Measurements from ENCODE around the gene ZNRD2.
"Not testable (repeated sequence)": the region's sequence is repeated elsewhere in the genome, so short reads cannot be mapped to it uniquely, and the experiment has no call there.

The ZNRD2 gene

DNA sequence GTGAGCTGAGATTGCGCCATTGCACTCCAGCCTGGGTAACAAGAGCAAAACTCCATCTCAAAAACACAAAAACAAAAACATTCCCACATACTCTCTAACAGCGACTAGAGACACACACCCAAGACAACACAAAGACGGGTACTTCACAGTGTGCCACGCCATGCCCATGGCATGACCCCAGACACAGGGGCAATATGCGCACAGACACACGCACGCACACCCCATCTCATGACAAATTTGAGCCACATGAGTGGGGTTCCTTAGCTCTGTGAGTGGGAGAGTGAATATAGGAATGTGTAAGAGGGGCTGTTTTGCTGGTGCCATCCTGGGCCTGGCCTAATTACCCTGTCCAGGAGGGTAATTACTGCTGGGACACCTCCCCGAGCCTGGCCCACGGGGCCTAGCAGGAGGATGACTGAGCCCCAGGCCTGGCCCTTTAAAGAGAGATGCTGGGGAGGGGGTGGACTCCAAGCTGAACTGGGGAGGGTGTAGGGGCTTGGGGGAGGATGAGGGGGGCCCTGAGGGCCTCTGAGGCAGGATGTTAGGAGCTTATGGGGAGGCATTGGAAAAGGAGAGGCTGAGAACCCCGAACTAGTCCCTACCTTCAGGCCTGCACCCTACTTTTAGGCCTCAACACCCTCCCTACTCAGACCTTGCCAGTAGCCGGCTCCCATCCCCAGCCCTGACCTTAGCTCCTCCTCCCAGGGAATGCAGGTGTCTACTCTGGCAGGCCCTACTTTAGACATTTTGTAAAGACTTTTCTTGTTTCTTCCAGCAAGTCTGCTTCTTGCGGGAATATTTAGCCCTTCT is 13.6 kb upstream of the ZNRD2 start:
- DNase-seq: no peak

DNA sequence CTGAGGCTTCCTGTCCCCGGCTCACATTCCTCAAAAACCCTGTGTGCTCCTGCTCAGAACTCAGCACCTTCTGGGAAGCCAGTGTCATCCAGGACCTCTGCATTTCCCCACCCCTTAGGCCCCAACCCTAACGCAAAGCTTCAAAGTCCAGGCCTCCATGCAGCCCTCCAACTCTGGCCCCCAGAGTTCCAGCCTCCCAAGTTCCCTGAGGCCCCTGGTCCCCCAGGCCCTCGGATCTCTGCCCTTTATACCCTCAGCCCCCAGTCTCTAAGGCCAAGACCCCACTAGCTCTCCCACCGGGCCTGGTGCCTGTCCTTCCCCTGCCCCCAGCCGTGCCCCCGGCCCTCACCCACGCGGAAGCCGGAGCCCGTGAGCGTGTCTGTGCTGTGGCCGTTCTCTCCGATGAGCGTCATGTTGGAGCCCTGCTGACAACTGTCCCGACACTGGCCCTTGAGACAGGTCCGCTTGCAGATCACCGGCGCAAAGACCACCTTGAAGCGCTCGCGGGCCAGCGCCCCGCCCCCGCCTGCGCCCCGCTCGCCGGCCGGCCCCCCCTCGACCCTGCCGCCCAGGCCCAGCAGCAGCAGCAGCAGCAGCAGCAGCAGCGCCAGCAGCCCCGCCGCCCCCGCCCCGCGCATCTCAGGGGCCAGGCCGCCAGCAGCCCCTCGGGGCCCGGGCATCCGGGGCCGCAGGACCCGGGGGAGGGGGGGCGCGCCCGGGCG is 12.8 kb upstream of the ZNRD2 start:
- no peak for DNase-seq

DNA sequence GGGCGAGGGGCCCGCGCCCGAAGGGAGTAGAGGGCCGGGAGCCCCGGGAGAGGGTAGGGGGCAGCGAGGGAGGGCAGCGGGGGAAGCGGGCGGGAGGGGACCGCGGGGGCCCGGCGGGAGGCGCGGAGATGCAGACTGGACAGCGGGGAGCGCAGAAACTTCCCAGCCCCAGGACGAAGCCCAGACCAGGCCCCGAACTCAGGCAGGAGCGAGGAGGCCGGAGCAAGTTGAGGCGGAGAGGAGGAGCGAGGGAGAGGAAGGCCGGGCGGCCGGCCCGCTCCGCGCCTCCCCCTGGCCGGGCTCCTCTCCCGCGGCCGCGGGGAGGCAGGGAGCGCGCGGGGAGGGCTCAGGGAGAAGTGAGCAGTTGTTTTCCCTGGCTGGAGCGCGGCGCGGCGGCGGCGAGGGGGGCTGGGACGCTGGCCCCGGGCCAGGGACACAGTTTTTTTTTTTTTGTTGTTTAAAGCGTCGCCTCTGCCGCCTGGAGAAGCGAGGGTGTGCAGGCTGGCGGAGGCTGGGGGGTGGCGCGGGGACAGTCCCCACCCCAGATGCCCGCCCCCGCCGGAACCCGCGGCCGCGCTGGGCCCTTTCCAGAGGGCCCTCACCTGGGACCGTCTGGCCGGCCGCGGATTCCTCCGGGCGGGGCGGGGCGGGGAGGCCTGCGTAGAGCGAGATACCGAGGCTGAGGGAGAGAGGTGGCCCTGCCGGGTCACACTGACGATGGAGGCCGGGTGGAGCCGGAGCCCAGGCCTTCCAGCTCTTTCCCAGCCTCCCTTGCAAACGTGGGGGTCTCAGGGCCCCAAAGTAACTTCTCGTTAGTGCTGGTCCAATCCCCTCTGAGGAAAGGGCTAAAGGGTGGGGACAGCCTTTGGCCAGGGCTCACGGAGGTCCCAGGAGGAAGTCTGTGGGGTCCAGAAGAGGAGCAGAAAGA is 12.0 kb upstream of the ZNRD2 start, which contains the start of gene LTBP3:
LTBP3 (minus strand) TSS at position 358 of the 928 bp plus-strand sequence. CDS start 400 bp downstream, outside the sequence.
- DNase-seq: peak; percentile 89

DNA sequence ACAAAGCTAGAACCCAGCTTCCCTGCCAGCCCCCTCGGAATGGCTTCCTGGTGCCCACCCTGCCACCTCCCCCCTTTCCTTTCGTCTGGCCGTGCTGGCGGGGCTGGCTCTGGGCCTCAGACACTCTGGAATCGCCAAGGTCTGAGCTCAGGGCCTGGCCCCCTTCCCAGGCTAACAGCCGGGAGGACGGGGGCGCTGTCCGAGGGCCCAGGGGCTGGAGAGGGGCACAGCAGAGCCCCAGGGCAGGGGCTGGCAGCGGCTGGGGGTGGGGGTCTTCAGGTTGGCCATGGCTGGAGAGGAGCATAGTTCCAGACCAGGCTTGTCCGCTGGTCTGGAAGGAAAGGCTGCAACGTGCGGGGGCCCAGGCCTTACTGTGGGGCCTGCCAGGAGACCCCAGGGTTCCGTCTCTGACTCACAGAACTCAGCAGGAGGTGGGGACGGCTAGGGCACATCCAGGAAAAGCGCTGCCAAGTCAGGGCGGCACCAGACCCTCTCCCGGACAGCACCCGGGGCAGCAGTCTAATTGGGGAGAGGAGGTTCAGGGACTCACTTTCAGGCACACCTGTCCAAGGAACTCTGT is 11.3 kb upstream of the ZNRD2 start:
- DNase-seq: no peak

DNA sequence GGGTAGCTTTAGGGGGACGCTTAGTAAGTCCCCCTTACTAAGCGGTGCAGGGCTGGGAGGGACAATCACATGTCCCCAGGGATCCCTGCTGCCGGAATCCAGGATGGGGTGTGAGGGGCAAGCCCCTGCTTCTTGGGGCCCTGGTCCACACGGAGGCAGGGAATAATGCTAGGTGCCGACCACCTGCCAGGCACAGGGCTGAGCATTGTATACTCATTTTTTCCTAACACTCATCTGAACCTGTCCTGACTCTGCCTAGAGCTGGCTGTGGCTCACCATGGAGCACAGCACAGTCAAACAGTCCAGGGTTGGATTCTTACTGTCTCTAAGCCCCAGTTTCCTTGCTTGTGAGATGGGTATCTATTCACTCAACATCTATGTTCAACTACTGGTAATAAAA is 10.7 kb upstream of the ZNRD2 start:
- no peak for DNase-seq

DNA sequence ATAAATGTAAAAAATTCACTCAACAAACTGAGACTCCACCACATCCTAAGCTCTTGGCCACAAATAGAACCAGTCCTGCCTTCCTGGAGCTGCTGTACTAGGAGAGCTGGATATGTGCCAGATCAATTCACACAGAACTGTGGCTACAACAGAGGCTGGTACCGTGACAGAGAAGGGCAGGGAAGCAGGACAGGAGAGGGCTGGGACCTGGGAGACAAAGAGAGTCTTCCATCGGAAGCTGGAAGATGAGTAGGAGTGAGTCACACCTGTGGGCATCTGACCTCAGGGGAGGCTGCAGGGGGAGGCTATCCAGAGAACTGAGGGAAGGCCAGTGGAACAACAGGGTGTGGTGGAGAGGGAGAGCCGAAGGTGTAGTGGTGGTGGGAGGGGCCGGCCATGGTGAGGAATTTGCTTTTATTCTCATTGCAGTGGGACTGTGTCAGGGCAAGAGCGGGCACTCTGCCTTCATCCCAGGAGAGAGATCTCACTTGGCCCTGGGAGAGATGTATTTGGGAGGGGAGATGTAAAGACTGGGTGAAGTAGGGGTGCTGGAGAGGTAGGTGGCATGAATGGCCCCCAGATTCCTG is 10.2 kb upstream of the ZNRD2 start:
- peak; percentile 69 for DNase-seq

DNA sequence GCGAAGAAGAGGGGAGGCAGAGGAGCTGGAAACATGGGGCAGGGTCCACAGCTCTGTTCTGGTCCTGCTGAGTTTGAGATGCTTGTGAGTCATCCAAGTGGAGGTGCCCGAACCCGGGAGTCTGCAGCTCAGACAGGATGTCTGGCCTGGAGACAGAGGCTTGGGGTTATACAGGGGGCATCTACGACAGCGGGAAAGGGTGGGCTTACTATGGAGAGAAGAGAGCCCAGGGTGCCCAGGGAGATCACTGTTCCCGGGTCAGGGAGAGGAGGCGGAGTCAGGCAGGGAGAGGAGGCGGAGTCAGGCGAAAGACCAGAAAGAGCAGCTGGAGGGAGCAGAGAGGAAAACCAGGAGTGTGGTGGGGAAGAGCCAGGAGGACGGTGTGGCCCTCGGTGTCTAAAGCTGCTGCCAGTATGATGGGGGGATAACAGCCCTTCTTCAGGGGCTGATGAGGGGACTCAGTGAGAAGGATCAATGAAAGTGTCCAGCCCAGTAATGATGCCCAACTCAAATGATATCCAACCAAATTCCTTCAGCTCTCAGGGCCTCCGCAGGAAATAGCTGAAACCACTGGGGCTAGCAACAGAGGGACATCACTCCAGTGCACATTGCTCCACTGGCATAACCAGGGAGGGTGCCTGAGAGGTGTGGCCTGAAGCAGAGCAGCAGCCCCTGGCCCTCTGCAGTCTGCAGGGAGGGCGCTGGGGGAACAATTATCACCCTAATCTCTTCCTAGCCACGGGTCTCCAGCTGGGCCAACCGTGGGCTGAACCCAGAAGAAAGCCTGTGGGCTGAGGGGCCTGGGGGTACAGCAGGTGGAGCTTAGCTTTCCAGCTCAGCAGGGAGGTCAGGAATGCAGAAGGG is 9.5 kb upstream of the ZNRD2 start:
- peak; percentile 88 for DNase-seq

DNA sequence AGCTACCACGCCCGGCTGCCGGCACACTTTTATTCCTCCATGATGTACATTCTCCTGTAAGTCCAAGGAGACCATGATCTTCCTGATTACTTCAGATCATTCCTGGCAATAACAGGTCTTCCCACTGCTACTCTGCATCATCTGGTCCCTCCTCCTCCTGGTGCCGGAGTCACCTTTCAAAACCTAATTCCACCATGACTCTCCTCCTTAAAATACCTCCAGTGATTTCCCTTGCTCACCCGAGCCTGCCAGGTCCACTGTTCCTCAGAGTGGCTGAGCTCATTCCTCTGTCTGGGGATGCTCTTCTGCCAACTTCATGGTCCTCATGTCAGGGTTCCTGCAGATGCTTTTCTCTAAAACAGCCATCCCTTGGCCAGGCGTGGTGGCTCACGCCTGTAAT is 8.3 kb upstream of the ZNRD2 start:
- DNase-seq: no peak

DNA sequence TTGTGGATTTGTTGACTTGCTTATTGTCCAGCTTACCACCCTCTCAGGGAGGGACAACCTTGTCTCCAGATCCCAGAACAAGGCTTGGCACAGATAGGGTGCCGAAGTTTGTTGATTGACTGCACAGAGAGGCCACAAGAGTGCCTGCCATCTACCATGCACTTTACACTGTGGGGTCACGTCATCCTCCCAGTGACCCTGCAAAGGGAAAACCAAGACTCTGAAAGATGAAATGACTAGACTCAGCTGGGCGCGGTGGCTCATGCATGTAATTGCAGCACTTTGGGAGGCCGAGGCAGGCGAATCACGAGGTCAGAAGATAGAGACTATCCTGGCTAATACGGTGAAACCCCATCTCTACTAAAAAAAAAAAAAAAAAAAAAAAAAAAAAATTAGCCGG is 7.5 kb upstream of the ZNRD2 start:
- DNase-seq: no peak

DNA sequence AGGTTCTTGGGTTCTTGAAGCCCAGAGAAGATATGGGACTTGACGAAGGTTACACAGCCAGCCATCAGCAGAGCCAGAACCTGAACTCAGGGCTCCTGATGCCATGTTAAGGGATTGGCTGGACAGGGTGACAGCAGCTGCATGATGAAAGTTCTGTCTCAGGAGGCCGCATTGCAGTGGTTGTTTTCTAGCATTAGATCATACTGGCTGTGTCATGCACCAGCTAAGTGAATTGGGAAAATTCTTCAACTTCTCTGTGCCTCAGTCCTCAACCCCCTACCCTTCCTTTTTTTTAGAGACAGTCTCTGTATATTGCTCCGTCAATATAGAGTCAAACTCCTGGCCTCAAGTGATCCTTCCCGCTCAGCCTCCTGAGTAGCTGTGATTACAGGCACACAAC is 6.7 kb upstream of the ZNRD2 start:
- no peak for DNase-seq

DNA sequence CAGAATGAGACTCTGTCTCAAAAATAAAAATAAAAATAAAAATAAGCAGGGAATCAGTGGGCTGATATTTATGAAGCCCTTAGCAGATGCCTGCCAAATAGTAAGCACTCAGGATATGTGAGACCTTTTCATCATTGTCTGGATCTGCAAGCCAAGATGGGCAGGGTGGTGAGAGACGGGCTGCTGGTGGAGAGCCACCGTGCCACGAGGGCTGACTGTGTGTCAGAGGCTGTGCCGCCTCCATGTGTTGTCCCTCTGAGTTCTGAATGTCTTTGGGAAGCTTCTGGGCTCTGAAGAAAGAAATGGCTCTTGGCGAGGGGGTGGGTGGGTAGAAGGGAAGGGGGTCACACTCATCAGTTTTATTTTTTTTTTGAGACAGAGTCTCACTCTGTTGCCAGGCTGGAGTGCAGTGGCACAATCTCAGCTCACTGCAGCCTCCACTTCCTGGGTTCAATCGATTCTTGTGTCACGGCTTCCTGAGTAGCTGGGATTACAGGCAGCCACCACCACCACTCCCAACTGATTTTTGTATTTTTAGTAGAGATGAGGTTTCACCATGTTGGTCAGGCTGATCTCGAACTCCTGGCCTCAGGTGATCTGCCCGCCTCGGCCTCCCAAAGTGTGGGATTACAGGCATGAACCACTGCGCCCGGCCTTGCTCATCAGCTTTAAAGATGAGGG is 5.3 kb upstream of the ZNRD2 start:
- not testable (repeated sequence) for DNase-seq

DNA sequence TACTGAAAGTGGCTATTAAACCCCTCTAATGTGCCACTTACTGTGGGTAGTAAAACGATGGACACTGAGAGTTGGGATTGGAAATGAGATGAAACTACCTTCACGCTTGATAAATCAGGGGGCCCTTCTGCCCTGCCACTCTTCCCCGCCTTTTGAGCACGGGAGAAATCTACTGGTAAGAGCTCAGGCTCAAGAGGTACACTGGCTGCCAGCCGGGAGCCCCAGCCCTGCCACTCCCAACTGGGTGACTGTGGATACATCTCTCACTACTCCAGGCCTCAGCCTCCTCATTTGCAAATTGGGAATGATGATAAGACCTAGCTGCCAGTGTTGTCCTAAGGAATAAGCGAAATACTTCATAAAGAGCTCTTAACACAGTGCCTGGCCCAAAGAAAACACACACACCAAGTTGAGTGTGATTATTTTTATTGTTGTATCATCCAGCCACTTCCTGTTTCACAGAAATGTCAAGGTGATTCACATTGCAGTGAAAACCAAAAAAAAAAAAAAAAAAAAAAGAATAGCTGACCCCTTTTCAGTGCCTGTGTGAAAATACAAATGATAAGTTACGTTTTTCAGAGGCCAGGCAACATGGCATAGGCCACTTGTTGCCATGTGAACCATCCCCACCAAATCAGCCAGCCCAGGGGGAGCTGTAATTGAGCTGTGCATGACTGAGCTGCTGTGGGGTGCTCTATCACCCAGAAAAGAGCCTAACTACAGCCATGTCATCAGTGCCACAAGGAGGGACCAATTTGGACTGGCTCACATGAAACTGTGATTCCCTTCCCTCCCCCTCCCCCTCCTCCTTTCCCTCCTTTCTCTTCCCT is 4.4 kb upstream of the ZNRD2 start:
- DNase-seq: no peak

DNA sequence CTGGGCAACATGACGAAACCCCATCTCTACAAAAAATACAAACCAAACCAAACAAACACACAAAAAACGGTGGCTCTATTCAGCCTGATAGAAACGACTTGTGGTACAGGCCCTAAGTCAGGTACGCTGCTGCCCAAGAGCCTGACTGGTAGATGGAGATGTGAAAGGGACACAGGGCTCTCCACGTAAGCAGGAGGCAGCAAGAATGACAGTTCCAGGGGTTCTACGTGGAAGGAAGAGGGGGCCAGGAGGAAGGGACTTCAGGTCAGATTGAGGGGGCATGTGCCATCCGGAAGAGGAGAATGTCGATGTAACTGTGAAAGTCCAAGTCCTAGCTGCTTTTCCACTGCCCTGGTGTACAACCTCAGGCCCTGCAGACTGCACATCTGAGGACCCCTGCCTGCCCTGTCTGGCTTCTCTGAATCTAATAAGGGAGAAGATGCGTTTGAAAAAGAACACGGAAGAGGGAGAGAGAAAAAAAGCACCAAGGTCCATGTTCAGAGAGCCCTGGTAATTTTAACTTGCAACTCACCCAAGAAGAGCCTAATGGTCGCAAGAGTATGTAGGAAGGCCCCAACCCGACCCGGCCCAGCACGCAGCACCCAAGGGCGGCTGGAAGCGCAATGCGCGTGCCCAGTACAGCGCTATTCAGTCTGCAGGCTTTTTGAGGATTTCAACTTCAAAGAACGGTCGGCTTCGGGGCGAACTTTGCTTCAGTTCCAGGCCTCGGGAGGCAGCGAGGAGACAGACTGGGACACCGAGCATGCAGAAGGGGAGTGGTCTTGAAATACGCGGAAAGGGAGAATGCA is 909 bp upstream of the ZNRD2 start:
- no peak for DNase-seq

DNA sequence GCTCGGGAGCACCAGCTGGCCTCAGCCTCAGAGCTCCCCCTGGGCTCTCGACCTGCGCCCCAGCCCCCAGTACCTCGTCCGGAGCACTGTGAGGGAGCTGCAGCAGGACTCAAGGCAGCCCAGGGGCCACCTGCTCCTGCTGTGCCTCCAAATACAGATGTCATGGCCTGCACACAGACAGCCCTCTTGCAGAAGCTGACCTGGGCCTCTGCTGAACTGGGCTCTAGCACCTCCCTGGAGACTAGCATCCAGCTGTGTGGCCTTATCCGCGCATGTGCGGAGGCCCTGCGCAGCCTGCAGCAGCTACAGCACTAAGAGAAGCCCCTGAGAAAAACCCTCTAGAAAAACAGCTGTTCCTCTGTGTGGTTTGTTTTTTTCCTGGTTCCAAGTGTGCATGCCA is 1.1 kb downstream of the ZNRD2 start:
- no peak for DNase-seq

DNA sequence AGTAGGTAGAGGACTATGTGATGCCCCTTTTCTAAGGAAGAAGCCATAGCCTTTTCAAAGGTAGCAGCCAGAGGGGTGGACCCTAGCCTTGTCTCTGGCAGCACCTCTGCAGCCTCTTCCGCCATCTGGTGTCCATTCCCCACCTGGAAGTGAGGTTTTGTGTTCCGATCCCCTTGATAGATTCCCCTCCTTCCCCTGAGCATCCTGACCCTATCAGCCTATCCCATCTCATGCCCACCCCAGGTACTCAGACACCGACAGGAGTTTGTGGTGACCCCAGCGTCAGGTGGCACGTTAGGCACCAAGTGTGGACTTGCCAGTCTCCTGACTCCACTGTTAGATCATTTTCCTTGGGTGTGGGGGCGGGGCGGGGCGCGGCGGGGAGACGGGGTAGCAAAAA is 1.7 kb downstream of the ZNRD2 start:
- peak; percentile 62 for DNase-seq

DNA sequence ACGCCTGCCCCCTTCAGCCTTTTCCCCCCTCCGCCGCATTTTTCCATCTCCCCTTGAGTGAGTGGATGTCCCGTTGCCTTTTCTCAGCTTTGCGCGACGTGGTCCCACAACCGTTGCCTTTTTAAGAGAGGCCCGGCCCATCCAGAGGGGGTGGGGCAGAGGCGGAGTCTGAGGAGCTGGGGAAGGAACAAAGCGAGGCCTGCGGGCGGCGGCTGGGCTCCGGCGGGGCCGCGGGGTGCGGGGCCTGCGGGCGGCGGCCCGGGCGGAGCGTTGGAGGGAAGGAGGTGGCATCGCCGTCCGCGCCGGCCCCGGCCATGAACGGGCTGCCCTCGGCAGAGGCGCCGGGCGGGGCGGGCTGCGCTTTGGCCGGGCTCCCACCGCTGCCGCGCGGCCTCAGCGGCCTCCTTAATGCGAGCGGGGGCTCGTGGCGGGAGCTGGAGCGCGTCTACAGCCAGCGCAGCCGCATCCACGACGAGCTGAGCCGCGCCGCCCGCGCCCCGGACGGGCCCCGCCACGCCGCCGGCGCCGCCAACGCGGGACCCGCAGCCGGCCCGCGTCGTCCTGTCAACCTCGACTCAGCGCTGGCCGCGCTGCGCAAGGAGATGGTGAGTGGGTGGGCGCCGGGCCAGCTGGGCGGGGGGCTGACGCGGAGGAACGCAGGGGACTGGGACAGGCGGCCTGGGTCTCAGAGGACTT is 2.2 kb downstream of the ZNRD2 start, which contains the start of gene FAM89B:
FAM89B (plus strand) TSS at position 183 of the 696 bp plus-strand sequence; CDS start at position 315, 132 bp downstream.
- peak; percentile 88 for DNase-seq

DNA sequence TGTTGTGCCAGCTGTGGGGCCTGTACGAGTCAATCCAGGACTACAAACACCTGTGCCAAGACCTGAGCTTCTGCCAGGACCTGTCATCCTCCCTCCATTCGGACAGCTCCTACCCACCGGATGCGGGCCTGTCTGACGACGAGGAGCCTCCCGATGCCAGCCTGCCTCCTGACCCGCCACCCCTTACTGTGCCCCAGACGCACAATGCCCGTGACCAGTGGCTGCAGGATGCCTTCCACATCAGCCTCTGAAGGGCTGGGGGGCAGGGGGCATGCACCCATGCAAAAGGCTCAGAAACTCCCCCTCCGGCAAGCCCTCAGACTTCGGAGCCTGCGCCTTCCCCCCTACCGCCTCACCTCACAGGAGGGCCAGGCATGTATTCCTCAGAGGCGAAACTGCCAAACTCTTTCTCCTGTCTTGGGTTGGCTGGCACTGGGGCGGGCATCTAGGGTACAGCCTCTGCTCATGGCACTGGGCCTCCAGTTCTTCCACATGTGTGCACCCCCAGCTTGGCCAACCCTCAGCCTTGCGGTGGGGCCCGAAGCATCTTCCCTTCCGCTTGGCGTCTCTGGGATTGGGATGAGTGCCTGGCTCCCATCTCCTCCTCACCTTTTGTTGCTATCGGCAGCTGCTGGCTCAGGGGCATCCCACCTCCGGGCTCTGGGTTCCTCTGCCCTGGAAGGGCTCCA is 3.3 kb downstream of the ZNRD2 start:
- no peak for DNase-seq
